Stomach smooth muscle (tissue), 2 donors: ENCODE results near the gene C12orf57.

ENCODE experiments used
- H3K27ac ChIP-seq: one replicate; pipeline ENCODE4 v1.7.0; 2013; ENCODE audit warnings: mild to moderate bottlenecking, low read length, inconsistent platforms
- H3K27me3 ChIP-seq, 2 donors: one replicate each; pipeline ENCODE4 v1.7.0; 2013; ENCODE audit warnings: low read length in 2 of 2; ENCODE audit not compliant: insufficient read depth in 2 of 2, control insufficient read depth in 1 of 2
- H3K36me3 ChIP-seq, 2 donors: one replicate each; pipeline ENCODE4 v1.7.0; 2013; ENCODE audit warnings: low read length in 2 of 2; ENCODE audit not compliant: control insufficient read depth in 2 of 2, insufficient read depth in 2 of 2
- H3K4me1 ChIP-seq: one replicate; pipeline ENCODE4 v1.7.0; 2013; ENCODE audit warnings: low read length; ENCODE audit not compliant: control insufficient read depth, insufficient read depth
- H3K4me3 ChIP-seq, 2 donors: one replicate each; pipeline ENCODE4 v1.7.0; 2013; ENCODE audit warnings: low read length in 2 of 2
- H3K9ac ChIP-seq, 2 donors: one replicate each; pipeline ENCODE4 v1.7.0; 2013; ENCODE audit warnings: low read length in 2 of 2, mild to moderate bottlenecking in 1 of 2
- H3K9me3 ChIP-seq, 2 donors: one replicate each; pipeline ENCODE4 v1.7.0; 2013; ENCODE audit warnings: low read length in 2 of 2; ENCODE audit not compliant: control insufficient read depth in 2 of 2
- donor health status: healthy.
- donor health status: Pancreatic carcinoma.

C12orf57 gene

DNA sequence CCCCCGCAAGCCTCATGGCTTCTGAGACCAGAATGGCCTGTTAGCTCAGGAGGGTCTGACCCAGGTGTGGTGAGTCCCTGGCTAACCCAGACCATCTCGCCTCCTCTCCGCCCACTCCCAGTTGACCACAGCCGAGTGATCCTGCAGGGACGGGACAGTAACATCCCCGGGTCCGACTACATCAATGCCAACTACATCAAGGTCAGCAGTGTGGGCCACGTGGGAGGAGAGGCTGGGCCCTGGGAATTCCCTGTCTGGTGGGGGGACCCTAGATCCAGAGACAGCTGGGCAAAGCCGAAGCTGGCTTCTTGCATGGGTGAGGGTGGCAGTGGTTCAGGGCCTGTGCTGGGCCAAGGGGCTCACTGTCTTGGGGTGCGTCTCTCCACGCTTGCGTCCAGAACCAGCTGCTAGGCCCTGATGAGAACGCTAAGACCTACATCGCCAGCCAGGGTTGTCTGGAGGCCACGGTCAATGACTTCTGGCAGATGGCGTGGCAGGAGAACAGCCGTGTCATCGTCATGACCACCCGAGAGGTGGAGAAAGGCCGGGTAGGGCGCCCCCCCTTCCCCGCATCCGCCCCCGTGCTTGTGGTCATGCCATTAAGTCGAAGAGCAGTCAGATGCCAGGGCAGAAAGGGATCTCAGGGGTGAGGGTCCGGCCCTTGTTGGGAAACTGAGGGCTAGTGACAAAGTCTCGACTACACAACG, 12.4 kb downstream of the C12orf57 start:
- H3K4me3 ChIP-seq = no peak overlapping the region
- H3K36me3 ChIP-seq = no peaks in the 10 kb centered on the region
- H3K9me3 ChIP-seq = no peaks in the 10 kb centered on the region
- H3K4me1 ChIP-seq = peaks cover 16% of the 10 kb centered on the region
- no peaks in the 10 kb centered on the region for H3K27me3 ChIP-seq
- no peak overlapping the region for H3K27ac ChIP-seq
- no peak overlapping the region for H3K9ac ChIP-seq

DNA sequence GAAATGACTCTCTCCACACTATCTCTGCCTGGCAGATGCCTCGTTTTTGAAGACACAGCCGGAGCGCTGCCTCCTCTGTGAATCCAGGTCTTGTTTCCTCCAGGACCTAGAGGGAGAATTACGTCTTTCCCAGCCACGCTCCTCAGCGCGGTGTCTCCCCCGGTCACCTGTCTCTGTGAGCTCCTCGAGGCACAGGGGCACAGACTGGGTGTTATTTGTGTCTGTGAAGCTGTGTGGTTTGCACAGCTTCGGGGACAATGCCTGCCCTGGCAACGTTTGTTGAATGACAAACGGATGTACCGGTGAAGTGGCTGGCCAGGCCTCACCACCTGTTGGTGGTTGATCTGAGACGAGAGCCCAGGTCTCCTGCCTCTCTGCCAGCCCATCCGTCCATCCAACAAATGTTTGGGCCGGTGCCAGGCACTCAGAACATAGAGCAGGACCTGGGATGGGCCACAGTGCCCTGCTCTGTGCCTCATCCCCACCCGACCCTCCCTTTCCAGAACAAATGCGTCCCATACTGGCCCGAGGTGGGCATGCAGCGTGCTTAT, 13.4 kb downstream of the C12orf57 start:
- H3K36me3 ChIP-seq = no peaks in the 10 kb centered on the region
- H3K27me3 ChIP-seq = no peaks in the 10 kb centered on the region
- peaks cover 26% of the 10 kb centered on the region for H3K4me1 ChIP-seq
- H3K27ac ChIP-seq = no peak overlapping the region
- H3K9me3 ChIP-seq = no peaks in the 10 kb centered on the region
- no peak overlapping the region for H3K4me3 ChIP-seq
- H3K9ac ChIP-seq = no peak overlapping the region

DNA sequence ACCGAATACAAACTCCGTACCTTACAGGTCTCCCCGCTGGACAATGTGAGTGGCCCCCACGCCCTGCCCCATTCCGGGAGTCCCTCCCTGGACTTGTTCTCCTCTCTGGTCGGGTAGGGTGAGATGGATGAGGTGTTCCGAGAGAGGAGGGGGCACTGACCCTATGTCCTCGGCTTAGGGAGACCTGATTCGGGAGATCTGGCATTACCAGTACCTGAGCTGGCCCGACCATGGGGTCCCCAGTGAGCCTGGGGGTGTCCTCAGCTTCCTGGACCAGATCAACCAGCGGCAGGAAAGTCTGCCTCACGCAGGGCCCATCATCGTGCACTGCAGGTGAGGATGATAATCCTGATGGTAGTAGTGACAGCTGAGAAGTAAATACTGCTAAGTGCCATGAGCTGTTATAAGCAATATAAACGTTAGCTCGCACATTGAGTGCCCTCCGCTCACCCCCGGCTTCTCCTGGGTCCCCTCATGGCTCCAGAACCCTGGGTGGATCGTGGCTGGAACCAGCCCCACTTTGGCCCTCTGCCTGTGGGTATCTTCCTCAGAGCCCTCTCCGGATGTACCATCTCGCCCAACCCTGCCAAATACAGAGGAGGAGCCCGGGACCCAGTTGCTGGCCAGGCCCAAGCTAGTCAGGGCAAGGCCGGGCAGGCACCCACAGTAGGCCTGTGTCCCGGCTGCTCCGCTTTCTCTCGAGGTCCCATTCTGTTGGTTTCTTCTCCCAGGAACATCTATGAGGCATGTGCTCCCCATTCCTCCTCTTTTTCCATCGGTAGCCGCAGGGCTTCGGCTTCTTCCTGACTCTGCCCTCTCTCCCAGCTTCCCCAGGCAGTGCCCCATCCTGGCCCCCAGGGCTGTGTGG, 14.2 kb downstream of the C12orf57 start:
- Histone ChIP-seq H3K27me3 (no peaks in the 10 kb centered on the region), H3K9me3 (no peaks in the 10 kb centered on the region), H3K36me3 (no peaks in the 10 kb centered on the region), H3K4me3 (no peak overlapping the region), H3K27ac (no peak overlapping the region), H3K4me1 (peaks cover 32% of the 10 kb centered on the region), H3K9ac (no peak overlapping the region)

DNA sequence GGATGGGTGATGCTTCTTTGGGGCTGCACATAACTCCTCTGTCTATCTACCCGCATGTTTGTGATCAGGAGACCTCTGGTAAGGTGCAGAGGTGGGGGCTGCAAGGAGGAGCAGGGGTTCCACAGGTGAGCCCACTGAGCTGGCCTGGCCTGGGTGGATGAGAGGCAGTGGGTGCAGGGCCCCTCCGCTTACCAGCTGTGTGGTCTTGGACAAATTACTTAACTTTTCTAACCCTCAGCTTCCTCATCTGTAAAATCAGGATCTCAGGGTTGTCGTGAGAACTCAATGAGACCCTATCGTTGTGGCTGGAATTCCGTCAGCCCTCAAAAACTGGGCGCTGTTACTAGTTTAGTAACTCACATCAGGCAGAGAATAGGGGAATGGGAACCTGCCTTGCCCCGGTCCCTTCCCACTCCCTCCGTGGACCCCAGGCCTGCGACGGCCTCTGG, 14.8 kb downstream of the C12orf57 start:
- Histone ChIP-seq H3K27ac (no peak overlapping the region), H3K4me3 (no peak overlapping the region), H3K9me3 (no peaks in the 10 kb centered on the region), H3K9ac (no peak overlapping the region), H3K4me1 (peaks cover 32% of the 10 kb centered on the region), H3K27me3 (no peaks in the 10 kb centered on the region), H3K36me3 (no peaks in the 10 kb centered on the region)

DNA sequence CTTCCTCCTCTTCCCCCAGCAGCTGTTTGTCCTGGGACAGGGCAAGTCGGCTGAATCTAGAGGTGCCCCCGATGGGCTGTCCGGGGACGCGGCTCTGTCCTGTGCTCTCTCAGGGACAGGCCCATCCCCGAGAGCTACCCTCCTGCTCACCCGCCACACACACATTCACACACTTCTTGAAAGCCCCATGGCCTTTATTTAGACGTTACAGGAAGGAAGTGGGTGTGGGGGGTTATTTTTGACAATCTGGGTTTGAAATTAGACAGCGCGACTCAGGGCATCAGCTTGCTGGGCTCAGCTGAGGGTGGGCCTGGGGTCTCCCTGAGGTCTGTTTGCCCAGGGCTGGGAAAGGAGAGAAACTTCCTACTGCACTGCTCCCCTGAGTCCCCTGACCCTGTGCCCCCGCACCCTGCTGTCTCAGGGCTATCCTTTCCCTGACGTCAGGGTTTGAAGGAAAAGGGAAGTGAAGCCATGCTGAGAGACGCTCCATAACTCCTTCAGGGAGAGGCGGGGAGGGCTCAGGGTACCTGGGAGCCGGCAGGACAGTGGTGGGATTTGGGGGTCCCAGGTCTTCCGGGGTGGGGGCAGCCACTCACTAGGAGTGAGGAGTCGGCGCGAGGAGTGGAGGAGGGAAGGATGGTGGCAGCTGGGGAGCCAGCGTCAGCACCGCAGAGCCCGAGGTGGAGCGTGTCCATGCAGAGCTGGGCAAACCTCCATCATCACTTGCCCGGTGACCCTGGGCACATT, 15.4 kb downstream of the C12orf57 start:
- no peaks in the 10 kb centered on the region for H3K36me3 ChIP-seq
- H3K27me3 ChIP-seq = no peaks in the 10 kb centered on the region
- H3K4me1 ChIP-seq = peaks cover 30% of the 10 kb centered on the region
- H3K27ac ChIP-seq = no peak overlapping the region
- no peaks in the 10 kb centered on the region for H3K9me3 ChIP-seq
- H3K4me3 ChIP-seq = no peak overlapping the region
- no peak overlapping the region for H3K9ac ChIP-seq

DNA sequence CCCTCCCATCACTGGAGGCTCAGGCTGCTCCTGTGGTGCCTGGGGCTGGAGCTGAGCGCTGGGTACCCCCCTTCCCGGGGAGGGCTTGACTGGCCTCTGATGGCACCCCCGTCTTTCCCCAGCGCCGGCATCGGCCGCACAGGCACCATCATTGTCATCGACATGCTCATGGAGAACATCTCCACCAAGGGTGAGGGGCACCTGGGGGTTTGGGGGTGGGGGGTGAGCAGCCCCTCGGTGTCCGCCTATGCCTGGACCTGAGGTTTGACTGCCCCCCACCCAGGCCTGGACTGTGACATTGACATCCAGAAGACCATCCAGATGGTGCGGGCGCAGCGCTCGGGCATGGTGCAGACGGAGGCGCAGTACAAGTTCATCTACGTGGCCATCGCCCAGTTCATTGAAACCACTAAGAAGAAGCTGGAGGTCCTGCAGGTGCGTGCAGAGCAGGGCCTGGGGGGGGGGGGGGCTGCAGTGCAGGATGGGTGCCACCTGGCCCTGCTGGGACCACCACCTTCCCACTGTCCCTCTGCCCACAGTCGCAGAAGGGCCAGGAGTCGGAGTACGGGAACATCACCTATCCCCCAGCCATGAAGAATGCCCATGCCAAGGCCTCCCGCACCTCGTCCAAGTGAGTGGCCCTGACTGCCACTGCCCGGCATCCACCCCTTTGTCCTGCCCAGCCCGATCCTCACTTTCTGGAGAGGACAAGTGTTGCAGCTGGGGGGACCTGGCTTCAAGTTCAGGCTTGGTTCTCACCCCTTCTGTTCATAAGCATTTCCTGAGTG, 16.2 kb downstream of the C12orf57 start:
- H3K27ac ChIP-seq = no peak overlapping the region
- H3K27me3 ChIP-seq = no peaks in the 10 kb centered on the region
- peaks cover 35% of the 10 kb centered on the region for H3K4me1 ChIP-seq
- no peak overlapping the region for H3K9ac ChIP-seq
- no peaks in the 10 kb centered on the region for H3K9me3 ChIP-seq
- no peak overlapping the region for H3K4me3 ChIP-seq
- no peaks in the 10 kb centered on the region for H3K36me3 ChIP-seq

DNA sequence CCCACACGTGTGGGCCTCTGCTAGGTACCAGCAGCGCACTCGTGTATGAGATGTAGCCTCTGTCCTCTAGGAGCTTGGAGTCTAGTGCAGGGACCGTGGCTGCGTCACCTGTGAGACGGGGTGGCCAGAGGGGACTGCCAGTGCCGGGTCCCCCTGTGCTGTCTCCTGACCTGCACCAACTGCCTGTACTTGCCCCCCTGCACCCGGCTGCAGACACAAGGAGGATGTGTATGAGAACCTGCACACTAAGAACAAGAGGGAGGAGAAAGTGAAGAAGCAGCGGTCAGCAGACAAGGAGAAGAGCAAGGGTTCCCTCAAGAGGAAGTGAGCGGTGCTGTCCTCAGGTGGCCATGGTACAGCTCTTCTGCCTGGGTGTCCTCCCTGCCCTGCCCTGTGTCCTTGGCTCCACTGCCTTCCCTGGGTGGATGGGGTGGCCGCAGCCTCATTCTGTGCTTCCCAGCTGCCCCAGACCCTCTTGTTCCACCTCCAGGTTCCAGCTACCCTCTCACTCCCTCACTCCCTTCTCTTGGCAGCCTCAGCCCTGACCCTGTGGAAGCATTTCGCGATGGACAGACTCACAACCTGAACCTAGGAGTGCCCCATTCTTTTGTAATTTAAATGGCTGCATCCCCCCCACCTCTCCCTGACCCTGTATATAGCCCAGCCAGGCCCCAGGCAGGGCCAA, 16.9 kb downstream of the C12orf57 start:
- Histone ChIP-seq H3K27ac (peak overlapping the region; percentile 64), H3K27me3 (no peaks in the 10 kb centered on the region), H3K4me1 (peaks cover 35% of the 10 kb centered on the region), H3K36me3 (peaks cover 6% of the 10 kb centered on the region in 2 donors), H3K9me3 (no peaks in the 10 kb centered on the region), H3K4me3 (no peak overlapping the region), H3K9ac (peak overlapping the region in 1 of 2 donors; percentile 21)

DNA sequence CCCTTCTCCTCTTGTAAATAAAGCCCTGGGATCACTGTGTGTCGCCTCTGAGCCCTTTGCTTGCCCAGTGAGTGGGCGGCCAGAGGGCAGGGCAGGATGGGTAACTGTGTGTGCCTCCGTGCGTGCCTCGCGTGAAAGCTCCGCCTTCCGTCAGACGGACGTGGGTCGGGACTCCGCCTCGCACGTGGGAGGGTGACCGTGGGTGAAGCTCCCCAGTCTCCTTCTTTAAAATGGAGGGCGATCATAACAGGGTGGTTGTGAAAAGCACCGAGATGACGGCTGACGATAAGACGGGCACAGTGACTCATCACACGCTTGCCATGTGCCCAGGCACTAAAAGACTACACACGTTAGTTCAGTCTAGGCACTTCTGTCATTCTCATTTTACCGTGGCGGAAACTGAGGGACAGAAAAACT, 17.5 kb downstream of the C12orf57 start:
- Histone ChIP-seq H3K4me3 (peak overlapping the region in 1 of 2 donors; percentile 54), H3K4me1 (peaks cover 32% of the 10 kb centered on the region), H3K9ac (peak overlapping the region; percentile 48 to 62), H3K9me3 (no peaks in the 10 kb centered on the region), H3K36me3 (peaks cover 10 to 11% of the 10 kb centered on the region in 2 donors), H3K27me3 (no peaks in the 10 kb centered on the region), H3K27ac (peak overlapping the region; percentile 64)

DNA sequence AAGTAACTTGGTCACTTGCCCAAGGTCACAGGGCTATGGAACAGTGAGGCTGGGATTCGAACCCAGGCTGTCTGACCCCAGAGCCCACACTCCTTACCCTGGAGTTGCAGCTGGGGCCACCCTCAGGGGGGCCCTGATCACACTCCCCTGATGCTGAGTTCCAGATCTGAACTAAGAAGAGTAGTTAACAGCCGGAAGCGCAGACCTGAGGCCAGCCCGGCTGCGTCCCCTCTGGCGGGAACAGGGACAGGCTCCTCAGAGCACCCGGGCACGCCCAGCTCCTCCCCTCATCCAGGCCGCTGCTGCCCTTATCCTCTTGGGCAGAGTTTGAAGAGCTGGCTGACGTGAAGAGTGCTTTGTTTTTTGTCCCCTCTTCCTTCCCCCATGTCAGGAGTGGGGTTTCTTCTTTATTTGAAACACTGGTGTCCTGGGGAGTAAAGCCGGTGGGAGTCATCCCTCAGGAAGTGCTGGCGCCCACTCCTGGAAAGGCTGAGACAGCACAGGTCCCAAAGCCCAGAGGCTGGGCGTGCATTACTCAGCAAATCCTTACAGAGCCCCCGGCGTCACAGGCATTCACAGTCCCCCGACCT, 18.0 kb downstream of the C12orf57 start:
- H3K9ac ChIP-seq = peak overlapping the region; percentile 48 to 62
- H3K9me3 ChIP-seq = no peaks in the 10 kb centered on the region
- H3K36me3 ChIP-seq = peaks cover 13% of the 10 kb centered on the region in 2 donors
- H3K27ac ChIP-seq = peak overlapping the region; percentile 64
- no peaks in the 10 kb centered on the region for H3K27me3 ChIP-seq
- peaks cover 32% of the 10 kb centered on the region for H3K4me1 ChIP-seq
- peak overlapping the region in 1 of 2 donors; percentile 54 for H3K4me3 ChIP-seq
